ENCODE measurements around the gene SLC5A7.

The SLC5A7 gene

DNA sequence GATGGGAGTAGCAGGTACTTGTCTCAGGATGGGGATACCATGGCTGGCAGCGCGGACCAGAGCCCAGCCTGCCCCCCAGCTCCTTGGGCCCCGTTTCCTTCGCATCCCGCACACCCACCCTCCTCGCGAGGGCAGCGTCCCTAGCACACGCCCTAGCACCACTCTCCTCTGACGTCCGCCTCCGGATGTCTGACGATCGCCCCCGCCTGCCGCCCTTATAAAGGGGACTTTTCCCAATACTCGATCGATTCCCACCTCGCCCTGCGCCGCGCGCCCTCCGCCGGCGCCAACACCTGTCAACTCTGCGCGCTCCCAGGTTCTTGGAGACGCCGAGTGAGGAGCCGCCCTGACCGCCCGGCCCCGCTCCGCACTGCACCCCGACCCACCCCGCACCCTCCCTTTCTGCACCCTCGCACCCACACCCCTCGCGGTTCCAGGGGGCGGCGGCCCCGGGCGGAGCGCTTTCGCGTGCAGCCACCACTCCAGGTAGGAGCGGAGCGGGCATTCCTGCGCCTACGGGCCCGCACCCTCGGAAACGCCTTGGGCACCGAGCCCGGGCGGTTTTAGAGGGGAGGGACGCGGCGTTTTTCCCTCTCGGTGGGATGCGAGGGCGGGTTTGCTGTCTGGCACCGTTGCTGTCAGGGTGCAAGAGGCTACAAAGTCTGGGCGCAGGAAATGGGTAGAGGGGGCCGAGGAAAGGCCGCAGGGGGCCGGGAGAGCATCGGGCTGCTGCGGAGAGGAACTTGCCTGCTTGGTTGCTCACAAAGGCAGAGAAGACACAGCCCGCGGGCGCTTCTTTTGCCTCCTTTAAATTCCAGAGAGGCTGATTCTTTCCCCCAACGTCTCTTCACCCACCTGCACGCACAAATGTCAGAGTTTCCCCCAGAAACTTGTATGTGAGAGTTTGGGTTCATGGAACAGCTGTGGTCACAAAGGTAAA lies at the start of gene SLC5A7:
Gene SLC5A7, plus strand, starts transcription at position 247 of the 940 bp plus-strand sequence. CDS start 1,632 bp downstream, outside the sequence.
- no peak for DNase-seq (ENCODE audit: low spot score)

DNA sequence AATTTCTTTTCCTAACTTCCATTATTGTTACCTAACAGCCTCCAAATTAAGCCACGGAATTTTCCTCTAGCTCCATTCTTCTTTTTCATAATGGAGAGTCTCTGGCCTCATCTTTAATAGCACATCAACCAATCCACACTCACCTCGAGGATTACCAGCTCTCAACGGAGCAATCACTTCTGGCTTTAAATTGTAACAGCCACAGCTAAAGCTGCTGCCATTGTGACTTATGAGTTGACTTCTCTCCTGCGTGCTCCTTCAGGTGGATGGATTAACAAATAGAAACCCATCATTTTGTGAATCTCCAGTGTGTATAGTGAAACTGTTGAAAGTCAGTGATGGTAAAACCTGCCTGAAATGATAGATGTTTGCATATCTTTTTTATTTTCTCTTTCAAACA lies 24.9 kb upstream of the SLC5A7 start:
- DNase-seq (ENCODE audit: low spot score): no peak

DNA sequence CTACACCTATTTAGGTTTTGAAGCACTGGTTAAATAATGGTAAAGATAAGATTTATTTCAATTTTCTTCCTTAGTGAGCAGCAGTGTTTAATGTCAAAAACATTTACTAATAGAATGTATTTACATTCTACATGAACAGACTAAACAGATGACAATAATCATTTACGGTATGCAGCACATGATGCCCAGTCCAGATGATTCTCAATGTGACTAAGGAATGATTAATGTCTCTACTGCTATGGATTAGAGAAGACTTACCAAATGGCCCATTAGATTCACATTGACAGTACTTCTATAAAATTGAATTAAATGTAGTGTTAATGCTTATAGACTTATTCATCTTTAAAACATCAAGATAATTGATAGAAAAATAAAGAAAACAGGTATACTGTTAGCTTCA lies 22.1 kb upstream of the SLC5A7 start:
- no peak for DNase-seq (ENCODE audit: low spot score)

DNA sequence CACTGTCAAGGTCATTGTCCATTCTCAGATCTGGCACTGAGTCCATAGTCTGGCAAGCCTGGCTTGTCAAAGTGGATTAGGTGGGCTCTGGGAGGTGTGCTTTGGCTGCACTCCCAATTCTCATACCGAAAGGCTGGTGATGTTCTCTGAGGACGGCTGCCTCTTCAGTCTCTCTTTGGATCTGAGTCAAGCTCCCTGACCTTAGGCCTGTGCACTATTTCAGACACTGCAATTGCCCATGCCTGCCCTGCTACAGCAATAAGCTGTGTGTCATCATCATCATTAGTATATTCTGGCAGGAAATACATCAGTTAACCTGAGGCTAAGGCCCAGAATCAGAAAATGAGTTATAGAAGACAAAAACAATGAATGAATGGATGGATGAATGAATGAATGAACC lies 1.6 kb upstream of the SLC5A7 start:
- DNase-seq (ENCODE audit: low spot score): no peak

DNA sequence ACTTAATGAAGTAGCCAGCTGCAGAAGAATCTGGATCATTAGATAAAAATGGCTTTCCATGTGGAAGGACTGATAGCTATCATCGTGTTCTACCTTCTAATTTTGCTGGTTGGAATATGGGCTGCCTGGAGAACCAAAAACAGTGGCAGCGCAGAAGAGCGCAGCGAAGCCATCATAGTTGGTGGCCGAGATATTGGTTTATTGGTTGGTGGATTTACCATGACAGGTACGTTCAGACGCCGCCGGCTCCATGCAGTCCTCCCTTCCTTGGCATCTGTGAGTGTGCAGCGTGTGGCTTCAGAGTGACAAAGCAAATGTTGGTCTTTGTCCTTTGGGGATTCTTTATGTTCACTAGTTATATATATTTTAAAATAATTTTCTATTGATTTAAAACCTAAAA lies 1.8 kb downstream of the SLC5A7 start:
- DNase-seq (ENCODE audit: low spot score): no peak

DNA sequence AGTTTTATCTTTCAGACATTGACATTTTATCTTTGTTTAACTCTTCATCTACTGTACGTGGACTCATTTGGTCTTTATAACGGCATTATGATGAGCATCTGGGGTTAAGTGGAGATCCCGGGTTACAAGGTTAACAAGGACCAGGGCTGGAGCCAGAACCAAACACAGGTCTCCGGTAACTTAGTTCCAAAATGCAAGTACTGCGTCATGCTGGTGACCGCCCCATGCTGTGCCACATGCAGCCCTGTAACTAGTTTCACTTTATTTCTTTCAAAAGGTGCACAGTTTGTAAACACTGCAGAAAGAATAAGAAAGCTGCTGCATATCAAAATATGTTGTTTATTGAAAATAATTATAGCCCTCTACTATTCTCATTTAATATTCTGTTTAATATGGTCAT lies 3.1 kb downstream of the SLC5A7 start:
- DNase-seq (ENCODE audit: low spot score): no peak

DNA sequence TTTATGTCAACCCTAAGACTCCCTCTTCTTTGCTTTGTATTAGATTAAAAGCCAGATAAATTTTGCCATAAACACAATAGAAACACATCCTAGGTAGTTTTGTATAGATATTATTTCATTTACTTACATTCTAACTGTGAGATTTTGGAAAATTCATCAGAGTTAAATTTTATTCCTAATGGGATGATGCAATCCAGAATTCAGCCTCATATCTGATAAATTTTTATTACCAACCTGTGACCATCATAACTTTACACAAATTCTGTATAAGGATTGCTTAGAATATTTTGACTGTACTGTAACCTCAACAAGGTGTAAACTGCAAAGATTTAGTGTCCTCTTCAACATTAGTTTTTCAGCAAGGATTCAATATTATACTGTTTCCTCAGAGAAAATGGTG lies 4.4 kb downstream of the SLC5A7 start:
- no peak for DNase-seq (ENCODE audit: low spot score)

DNA sequence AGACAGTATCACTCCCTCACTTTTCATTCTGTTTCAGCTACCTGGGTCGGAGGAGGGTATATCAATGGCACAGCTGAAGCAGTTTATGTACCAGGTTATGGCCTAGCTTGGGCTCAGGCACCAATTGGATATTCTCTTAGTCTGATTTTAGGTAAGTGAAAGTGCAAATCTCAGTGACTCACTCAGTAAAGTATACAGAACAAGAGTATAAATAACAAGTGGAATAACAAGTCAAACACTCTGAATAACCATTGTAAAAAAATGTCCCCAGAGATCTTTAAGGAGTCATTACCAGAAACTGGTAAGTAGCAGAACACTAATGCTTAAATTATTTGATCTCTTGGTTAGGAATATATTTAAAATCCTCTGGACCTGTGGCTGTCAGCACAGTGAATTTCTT lies 5.7 kb downstream of the SLC5A7 start:
- DNase-seq (ENCODE audit: low spot score): no peak

DNA sequence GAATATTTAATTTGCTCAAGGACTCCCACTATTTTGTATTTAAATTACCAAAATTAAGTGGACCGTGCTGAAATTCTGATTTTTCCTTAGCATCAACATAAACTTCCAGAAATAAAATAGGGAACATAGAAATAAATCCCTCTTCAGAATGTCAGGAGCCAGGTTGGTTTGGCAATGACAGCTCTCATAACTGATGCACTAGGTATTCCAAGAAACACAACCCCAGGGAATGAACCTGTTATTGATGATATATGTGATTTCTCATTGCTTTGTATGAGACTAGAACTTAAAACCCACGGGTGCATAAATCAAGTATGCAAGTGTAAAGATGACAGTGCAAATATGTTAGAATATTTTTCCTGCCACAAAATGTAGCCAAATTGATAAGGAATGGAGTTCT lies 12.8 kb downstream of the SLC5A7 start:
- no peak for DNase-seq (ENCODE audit: low spot score)

DNA sequence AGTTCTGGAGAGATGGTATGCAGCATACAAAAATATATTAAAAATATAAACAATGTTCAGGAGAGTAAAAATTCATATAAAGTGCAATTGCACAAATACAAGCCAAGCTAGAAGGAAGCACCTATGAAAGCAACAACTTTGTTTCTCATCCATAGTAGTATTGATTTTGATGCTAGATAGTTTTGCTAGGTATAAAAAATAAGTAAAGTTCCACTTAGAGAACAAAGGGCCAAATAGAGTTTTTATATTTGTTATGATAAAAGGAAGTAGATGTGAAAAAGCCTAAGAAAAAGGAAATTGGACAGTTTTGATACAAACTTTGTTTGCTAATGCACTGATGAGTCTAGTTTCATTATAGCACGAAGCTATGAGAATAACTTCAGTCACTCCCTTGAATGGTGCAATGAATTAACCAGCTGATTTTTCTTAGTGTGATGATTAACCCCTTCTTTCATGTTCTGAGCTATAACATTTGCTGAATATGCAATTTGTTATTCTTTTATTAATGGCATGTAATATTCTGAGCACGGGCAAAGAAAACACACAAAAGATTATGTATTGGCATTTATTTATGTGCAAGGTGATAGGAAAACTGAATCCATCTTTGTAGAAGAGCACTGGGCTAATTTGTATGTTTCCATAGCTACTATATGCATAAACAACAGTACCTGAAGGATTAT lies 24.7 kb downstream of the SLC5A7 start:
- DNase-seq (ENCODE audit: low spot score): no peak

DNA sequence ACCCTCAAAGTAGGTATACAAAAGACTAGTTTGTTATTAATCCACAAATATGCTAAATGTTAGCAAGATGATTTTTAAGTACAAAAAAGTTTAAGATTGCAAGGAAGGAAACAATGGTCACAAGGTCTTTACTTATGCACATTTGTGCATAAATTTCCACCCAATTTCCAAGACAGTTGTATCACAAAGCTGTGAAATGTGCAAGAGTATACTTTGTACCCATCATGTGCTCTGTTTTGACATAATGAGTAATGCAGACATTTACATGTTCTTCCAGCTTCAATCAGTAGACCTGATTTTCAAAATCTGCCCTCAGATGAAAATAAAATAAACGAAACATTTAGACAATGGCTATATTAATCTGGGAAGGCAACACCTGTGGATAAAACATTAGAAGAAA lies 27.0 kb downstream of the SLC5A7 start:
- no peak for DNase-seq (ENCODE audit: low spot score)

DNA sequence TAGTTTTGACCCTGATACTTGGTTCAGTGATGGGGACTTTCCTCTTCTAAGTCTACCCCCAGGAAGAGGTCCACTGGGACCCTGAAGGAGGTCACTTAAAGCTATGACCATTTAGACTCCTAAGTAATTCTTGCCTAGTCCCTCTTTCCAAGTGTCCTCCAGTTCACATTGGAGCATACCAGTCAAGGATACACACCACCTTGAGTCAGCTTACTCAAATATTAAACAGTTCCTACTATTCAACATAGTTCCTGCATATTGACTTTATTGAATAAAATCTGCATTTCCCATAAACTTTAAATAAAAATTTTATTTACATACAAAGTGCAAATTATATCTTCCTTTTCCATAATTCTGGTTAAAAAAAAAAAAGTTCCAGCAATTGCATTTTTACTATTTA lies 36.3 kb downstream of the SLC5A7 start:
- DNase-seq (ENCODE audit: low spot score): no peak

DNA sequence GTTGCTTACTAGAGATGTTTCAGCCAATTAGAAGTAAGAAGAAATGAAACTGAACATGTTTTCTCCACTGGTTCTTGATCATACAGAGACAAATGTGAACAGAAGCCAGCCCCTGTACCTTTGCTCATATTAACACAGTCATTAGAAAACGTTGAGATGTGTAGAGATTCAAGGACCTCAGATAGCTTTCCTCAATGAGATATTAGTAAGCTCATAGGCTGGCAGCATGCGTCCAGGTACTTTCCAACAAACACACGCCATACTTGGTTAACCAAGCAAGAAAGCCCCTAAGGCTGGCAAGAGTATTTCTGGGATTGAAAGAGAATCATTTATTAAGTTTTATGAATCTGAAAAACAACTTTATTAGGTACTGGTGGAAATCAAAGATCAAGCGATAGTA lies 37.5 kb downstream of the SLC5A7 start:
- DNase-seq (ENCODE audit: low spot score): no peak

DNA sequence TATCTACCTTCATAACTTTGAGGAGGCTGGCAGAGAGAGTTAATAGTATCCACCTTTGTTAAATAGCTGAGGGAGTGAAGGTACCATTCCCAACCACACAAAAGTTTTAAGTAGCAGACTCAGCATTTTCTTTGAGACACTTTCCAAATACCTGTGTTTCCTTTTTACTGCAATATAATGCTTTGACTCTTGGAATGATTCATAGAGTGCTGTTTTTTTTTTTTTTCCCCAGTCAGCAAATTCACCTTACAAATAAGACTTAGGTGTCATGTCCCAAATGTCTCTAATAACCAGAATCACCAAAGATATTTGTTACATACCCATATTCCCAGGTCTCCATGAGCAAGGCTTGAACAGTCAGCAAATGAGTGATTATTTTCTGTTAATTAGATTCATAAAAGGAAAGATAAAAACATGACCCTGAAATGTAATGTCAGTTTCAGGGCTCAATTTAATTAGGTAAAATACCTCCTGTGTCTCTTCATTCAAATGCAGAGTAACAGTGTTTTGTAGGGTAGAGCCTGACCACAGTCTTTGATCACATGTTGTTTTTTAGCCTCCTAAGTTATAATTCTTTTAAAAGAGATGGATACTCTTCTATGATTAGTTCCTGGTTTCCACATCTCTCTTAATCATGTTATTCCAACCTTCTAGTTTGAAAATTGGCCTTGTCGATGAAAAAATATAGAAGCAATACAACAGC lies 39.9 kb downstream of the SLC5A7 start:
- no peak for DNase-seq (ENCODE audit: low spot score)

DNA sequence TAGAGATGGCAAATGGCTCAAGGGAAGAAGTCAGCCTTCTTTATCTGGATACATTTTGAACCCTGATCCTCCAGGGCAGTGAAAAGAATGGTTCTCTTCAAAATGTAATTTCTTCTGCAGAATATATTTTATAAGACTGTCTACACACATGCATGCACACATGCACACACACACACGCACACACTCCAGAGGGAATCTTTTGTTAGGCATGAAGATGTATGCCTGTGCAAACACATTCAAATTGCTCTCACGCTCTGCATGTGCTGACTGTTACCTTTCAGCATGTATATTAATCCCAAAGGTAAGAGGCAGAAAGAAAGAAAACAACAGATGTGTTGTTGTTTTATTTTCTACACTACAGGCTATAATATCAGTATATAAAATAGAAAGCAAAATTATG lies 43.2 kb downstream of the SLC5A7 start:
- no peak for DNase-seq (ENCODE audit: low spot score)

DNA sequence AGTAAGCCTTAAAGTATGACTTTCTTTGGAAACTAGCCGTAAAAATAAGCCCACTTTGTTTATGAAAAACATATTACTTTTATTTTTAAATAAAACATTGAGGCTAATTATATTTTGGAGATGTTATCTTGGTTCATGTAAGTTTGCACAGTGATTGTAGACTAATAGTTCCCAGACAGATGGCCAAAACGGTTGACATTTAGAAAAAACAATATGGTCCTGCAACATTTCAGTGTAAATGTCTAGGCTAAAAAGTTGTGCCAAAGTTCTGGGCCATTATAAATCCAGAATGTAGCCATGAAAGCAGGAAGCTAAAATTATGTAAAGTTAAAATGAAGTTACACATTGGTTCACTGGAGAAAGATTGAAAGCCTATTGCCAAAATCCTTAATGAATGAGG lies 43.6 kb downstream of the SLC5A7 start:
- DNase-seq (ENCODE audit: low spot score): no peak

DNA sequence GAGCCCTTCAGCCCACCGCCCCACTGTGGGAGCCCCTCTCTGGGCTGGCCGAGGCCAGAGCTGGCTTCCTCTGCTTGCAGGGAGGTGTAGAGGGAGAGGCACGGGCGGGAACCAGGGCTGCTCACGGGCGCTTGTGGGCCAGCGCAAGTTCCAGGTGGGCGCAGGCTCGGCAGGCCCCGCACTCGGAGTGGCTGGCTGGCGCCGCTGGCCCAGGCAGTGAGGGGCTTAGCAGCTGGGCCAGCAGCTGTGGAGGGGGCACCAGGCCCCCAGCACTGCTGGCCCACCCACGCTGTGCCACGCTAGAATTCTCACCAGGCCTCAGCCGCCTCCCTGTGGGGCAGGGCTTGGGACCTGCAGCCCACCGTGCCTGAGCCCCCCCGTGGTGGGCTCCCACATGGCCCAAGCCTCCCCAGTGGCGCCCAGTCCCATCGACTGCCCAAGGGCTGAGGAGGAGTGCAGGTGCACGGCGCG lies 45.2 kb downstream of the SLC5A7 start:
- no peak for DNase-seq (ENCODE audit: low spot score)

DNA sequence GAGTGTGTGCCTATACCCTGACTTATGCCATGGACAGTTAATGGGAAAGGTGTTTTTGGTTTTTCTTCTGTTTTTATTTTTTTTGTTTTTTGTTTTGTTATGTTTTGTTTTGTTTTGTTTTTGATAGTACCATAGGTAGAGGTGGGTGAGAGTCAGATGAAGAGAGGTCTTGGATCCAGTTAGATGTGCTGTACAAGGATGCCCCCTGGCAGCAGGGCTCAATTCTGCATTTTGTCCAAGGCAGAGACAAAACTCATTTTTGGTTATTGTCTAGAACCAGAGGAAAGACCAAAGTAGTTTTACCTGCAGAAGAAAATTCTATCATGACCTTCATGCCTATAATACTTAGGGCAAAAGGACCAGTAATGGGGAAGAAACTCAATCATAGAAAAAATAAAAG lies 48.5 kb downstream of the SLC5A7 start:
- no peak for DNase-seq (ENCODE audit: low spot score)

DNA sequence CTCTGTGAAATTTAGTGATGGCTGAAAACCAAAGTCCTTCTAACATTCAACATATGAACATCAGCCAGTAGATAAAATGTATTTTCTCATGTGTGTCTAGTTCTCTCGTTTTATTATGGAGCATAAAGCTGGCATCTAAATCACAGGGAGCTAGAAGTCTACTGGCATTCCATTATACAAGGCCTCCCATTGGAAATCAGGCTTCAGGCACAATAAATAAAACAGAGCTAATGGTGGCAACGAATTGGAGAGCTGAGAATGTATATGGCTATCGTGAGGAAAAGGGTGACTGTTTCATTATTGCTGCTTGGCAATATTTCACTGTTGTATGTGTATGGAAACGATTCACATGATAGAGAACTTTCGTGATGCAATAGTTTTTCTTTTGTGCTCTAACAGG lies 62.4 kb downstream of the SLC5A7 start:
- DNase-seq (ENCODE audit: low spot score): no peak

DNA sequence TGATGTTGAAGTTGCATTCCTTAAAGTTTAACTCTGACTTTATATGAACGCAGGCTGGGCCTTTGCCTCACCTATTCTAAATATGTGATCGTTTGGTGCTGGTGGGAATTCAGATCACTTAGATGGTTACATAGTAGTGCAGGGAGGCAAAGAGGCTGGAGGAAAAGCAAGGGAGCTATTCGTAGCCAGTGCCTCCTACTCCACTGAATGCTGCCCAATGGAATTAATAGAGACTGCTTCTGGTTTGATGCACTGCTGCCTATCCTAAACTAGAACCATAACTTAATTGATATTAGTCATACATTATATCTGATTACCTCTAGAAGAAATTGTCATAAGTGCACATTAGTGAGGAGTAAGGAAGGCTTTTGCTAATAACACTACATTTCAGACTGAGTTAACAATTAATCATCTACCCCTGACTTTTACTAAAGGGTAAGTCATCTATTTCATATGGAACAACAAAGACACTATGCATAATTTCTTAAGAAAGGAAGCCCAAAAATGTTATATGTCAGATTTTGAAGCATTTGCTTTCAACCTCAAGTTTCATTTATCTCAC lies 72.3 kb downstream of the SLC5A7 start:
- no peak for DNase-seq (ENCODE audit: low spot score)

DNA sequence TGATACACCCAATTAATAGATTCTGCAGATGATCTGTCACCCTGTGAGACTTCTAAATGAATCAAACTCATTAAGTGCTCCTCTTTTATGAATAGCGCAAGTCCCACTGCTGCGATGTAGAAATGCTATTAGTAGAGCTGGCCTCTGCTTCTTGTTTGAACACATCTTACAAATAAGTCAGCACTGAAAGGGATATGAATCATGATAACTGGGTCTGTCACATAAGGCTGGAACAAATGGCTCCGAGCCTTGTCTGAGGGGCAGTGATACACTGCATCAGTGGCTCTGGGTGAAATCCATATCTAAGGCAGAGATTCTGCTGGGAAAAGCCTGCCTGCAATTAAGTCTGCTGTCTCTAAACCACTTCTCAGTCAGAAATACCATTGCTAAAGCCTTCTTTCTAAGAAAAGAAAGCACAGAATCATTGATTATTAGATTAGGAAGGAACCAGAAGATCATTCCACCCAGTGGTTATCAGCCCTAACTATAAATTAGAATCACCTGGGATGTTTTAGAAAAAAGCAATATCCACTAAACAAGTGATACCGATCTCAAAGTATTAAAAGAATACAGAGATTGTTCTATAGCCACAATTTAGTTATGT lies 75.2 kb downstream of the SLC5A7 start:
- DNase-seq (ENCODE audit: low spot score): no peak

Measured in CD4-positive, alpha-beta T cell treated with Interleukin-2 at 100 ng/mL for 4 hours (primary cell).